ENCODE results near the gene PDE1C.

The PDE1C gene

DNA sequence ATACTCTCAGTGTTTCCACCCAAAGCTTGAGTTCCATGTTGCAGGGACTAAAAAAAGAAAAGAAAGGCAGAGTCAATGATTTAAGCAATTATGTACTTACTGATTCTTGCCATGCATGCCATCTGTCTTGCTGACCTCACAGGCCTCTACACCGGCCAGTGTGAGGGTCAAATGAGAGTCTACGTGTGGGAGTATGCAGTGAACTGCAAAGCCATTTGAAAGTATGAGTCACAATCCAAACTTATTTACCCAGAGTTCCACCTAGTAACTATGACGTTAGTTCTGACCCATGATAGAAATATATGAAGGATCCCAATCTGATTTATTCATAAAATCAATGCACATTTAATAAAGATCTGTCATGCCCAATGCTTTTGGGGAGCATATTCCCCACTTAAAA lies 26.5 kb downstream of the PDE1C start:
- Histone ChIP-seq H3K27me3 (ENCODE audit: control insufficient read depth, insufficient read depth, low read length) (0 out of 2 replicates have a peak, but pooled peaks cover 3% of the 10 kb centered on the region), H3K4me3 (ENCODE audit: low read depth, low read length) (no peak overlapping the region), H3K36me3 (ENCODE audit: control insufficient read depth, insufficient read depth, low read length) (no peaks in the 10 kb centered on the region), H3K27ac (ENCODE audit: low read depth, low read length) (no peak overlapping the region), H3K9ac (ENCODE audit: low read length) (no peak overlapping the region), H3K4me1 (ENCODE audit: control insufficient read depth, insufficient read depth, low read length) (peaks cover 9% of the 10 kb centered on the region; the same call in 1 of the 2 replicates), H3K9me3 (ENCODE audit: control insufficient read depth, insufficient read depth, low read depth, low read length) (no peaks in the 10 kb centered on the region)

DNA sequence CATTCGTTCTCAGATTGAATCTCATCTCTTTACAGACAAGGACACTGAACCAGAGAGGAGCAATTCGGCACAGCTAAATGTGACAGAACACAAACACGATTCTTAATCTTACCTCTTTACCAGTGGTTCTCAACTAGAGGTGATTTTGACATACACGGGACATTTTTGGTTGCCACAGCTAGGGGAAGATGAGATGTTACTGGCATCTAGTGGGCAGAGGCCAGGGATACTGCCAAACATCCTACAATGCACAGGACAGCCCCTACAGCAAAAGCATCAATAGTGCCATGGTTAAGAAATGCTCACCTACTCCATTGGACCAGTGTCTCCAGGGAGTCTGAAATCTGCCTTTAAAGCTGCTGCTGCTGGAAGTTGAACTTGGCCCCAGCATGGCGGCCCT lies 27.3 kb downstream of the PDE1C start:
- H3K27ac ChIP-seq (ENCODE audit: low read depth, low read length) = no peak overlapping the region
- 0 out of 2 replicates have a peak, but pooled peaks cover 3% of the 10 kb centered on the region for H3K27me3 ChIP-seq (ENCODE audit: control insufficient read depth, insufficient read depth, low read length)
- no peaks in the 10 kb centered on the region for H3K9me3 ChIP-seq (ENCODE audit: control insufficient read depth, insufficient read depth, low read depth, low read length)
- no peaks in the 10 kb centered on the region for H3K36me3 ChIP-seq (ENCODE audit: control insufficient read depth, insufficient read depth, low read length)
- H3K9ac ChIP-seq (ENCODE audit: low read length) = no peak overlapping the region
- H3K4me1 ChIP-seq (ENCODE audit: control insufficient read depth, insufficient read depth, low read length) = peaks cover 9% of the 10 kb centered on the region; the same call in 1 of the 2 replicates
- no peak overlapping the region for H3K4me3 ChIP-seq (ENCODE audit: low read depth, low read length)

DNA sequence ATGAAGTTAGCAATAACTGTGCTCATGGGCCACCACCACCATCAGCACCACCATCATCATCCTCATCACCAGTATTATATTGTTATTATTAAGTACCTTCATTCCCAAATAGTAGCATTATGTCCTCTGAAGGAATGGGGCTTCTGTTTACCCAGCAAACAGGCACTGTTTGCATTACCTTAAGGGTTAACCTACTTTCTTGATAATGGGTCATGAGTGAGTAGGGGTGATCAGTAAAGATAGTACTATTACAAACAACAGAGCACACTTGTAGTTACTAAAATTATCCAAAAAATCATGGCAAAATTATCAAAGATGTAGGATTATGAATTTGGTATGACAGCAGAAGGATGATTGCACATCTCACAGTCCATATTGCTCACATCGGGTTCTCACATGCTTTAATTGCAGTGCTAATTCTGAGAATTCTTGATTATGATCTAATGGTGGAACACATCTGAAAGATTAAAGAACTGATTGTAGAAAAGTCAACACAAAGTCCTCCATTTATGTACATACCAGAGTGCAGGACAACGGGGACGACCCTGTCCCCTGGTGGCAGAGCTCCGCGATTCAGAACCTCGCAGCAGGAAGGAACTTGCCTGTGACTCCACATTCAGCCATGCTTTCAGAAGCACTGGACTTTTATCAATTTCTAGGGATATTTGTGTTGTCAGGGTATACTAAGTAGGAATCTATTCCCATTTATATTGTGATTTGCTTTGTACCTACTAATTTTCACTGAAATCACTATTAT lies 31.0 kb downstream of the PDE1C start:
- H3K4me1 ChIP-seq (ENCODE audit: control insufficient read depth, insufficient read depth, low read length) = no peaks in the 10 kb centered on the region; the same call in 1 of the 2 replicates
- H3K36me3 ChIP-seq (ENCODE audit: control insufficient read depth, insufficient read depth, low read length) = no peaks in the 10 kb centered on the region
- H3K27me3 ChIP-seq (ENCODE audit: control insufficient read depth, insufficient read depth, low read length) = 0 out of 2 replicates have a peak, but pooled peaks cover 3% of the 10 kb centered on the region
- no peak overlapping the region for H3K9ac ChIP-seq (ENCODE audit: low read length)
- H3K27ac ChIP-seq (ENCODE audit: low read depth, low read length) = no peak overlapping the region
- H3K9me3 ChIP-seq (ENCODE audit: control insufficient read depth, insufficient read depth, low read depth, low read length) = peaks cover 9% of the 10 kb centered on the region
- H3K4me3 ChIP-seq (ENCODE audit: low read depth, low read length) = no peak overlapping the region

DNA sequence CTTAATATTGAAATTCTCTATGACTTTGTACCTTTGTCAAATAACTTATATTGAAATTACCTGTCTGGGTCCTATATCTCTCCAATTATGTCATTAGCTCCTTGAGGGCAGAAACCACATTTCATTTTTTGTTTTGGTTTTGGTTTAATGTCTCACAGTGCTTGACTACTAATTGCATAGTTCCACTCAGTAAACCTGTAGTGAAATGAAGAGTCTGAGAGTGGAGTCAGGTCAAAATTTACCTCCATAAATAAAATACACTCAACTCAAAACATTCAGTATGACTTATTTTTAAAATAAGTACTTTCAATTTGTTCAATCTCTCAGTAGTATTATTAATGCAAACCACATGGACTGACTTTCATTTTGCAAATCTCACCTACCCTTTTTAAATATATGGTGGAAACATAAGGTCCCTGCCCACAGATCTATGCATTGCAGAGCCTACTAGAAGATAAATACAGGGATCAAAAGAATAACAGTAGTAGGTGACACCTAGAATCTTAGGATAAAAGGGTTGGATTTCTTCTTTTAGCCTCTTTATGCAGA lies 32.5 kb downstream of the PDE1C start:
- Histone ChIP-seq H3K4me1 (ENCODE audit: control insufficient read depth, insufficient read depth, low read length) (no peaks in the 10 kb centered on the region; the same call in 1 of the 2 replicates), H3K9ac (ENCODE audit: low read length) (no peak overlapping the region), H3K36me3 (ENCODE audit: control insufficient read depth, insufficient read depth, low read length) (no peaks in the 10 kb centered on the region), H3K9me3 (ENCODE audit: control insufficient read depth, insufficient read depth, low read depth, low read length) (peaks cover 9% of the 10 kb centered on the region), H3K4me3 (ENCODE audit: low read depth, low read length) (no peak overlapping the region), H3K27ac (ENCODE audit: low read depth, low read length) (no peak overlapping the region), H3K27me3 (ENCODE audit: control insufficient read depth, insufficient read depth, low read length) (0 out of 2 replicates have a peak, but pooled peaks cover 3% of the 10 kb centered on the region)

DNA sequence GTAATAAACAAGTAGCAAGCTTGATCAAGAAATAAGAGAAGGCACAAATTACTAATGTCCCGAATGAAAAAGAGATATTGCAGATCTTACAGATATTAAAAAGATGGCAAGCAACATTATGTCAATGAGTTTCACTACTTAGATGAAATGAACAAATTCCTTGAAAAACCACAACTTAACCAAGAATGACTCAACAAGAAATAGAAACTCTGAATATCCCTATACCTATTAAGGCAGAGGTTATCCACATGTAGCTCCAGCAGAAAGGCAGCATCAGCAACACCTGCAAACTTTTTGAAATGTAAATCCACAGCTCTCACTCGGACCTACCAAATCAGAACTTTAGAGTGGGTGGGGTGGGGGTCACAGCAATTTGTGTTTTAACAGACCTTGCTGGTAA lies 33.6 kb downstream of the PDE1C start:
- H3K27ac ChIP-seq (ENCODE audit: low read depth, low read length) = no peak overlapping the region
- H3K9ac ChIP-seq (ENCODE audit: low read length) = no peak overlapping the region
- peaks cover 9% of the 10 kb centered on the region for H3K9me3 ChIP-seq (ENCODE audit: control insufficient read depth, insufficient read depth, low read depth, low read length)
- H3K27me3 ChIP-seq (ENCODE audit: control insufficient read depth, insufficient read depth, low read length) = 0 out of 2 replicates have a peak, but pooled peaks cover 3% of the 10 kb centered on the region
- H3K4me3 ChIP-seq (ENCODE audit: low read depth, low read length) = no peak overlapping the region
- H3K36me3 ChIP-seq (ENCODE audit: control insufficient read depth, insufficient read depth, low read length) = no peaks in the 10 kb centered on the region
- no peaks in the 10 kb centered on the region; the same call in 1 of the 2 replicates for H3K4me1 ChIP-seq (ENCODE audit: control insufficient read depth, insufficient read depth, low read length)

DNA sequence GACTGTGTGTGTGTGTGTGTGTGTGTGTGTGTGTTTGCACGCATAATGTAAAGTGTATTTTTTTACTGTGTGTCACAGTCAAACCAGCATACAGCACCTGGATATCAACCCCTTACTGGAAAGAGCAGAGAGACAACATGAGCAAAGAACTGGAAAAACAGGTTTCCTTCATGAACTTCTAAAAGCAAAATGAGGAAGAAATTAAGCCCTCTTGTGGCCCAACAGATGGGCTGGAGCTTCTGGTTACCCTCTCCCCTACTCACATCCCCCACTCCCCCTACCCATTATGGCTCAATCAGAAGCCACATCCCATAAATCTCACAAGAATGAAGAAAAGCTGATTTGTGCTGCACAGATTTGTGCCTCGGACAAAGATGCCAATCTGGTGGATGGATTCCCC lies 36.2 kb downstream of the PDE1C start:
- H3K4me1 ChIP-seq (ENCODE audit: control insufficient read depth, insufficient read depth, low read length) = no peaks in the 10 kb centered on the region; the same call in 1 of the 2 replicates
- H3K4me3 ChIP-seq (ENCODE audit: low read depth, low read length) = no peak overlapping the region
- H3K9ac ChIP-seq (ENCODE audit: low read length) = no peak overlapping the region
- H3K9me3 ChIP-seq (ENCODE audit: control insufficient read depth, insufficient read depth, low read depth, low read length) = peaks cover 9% of the 10 kb centered on the region
- no peaks in the 10 kb centered on the region for H3K27me3 ChIP-seq (ENCODE audit: control insufficient read depth, insufficient read depth, low read length)
- H3K36me3 ChIP-seq (ENCODE audit: control insufficient read depth, insufficient read depth, low read length) = no peaks in the 10 kb centered on the region
- H3K27ac ChIP-seq (ENCODE audit: low read depth, low read length) = no peak overlapping the region

DNA sequence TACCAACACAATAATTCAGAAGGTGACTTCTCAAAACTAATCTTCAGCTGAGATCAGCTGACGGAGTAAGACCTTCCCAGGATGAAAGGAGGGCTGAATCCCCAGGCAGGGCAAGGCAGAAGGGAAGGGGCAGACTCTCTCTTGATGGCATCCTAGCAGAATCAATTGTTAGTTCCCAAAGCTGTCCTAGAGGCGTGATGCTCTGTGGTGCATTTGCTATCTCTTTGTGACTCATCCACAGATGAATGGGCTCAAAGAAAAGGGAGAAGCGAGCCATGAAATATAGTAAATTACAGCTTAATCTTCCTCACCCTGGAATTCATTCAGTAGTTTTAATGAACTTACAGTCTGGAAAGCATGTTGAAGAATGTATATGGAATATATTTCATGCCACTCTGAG lies 37.2 kb downstream of the PDE1C start:
- no peaks in the 10 kb centered on the region for H3K27me3 ChIP-seq (ENCODE audit: control insufficient read depth, insufficient read depth, low read length)
- peaks cover 9% of the 10 kb centered on the region for H3K9me3 ChIP-seq (ENCODE audit: control insufficient read depth, insufficient read depth, low read depth, low read length)
- no peak overlapping the region for H3K27ac ChIP-seq (ENCODE audit: low read depth, low read length)
- H3K4me3 ChIP-seq (ENCODE audit: low read depth, low read length) = no peak overlapping the region
- H3K36me3 ChIP-seq (ENCODE audit: control insufficient read depth, insufficient read depth, low read length) = no peaks in the 10 kb centered on the region
- no peak overlapping the region for H3K9ac ChIP-seq (ENCODE audit: low read length)
- no peaks in the 10 kb centered on the region; the same call in 1 of the 2 replicates for H3K4me1 ChIP-seq (ENCODE audit: control insufficient read depth, insufficient read depth, low read length)

DNA sequence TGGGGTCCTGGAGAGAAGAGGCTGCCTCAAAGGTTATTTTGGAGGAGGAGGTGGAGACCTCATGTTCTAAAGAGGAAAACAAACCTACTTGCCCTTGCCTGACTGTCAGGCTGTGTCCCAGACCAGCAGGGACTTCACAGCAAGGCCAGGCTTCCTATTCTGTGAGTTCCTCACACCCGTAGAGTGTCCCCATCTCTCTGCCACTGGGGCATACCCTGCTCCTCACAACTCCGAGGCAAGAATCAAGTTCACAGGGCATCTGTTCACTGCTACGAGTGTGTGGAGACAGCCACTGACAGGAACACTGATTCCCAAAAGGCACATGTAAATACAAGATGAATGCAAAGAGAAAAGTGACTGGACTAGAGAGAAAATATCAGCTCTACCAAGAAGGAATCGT lies 38.0 kb downstream of the PDE1C start:
- no peaks in the 10 kb centered on the region for H3K36me3 ChIP-seq (ENCODE audit: control insufficient read depth, insufficient read depth, low read length)
- no peak overlapping the region for H3K4me3 ChIP-seq (ENCODE audit: low read depth, low read length)
- no peak overlapping the region for H3K9ac ChIP-seq (ENCODE audit: low read length)
- H3K4me1 ChIP-seq (ENCODE audit: control insufficient read depth, insufficient read depth, low read length) = no peaks in the 10 kb centered on the region; the same call in 1 of the 2 replicates
- no peaks in the 10 kb centered on the region for H3K27me3 ChIP-seq (ENCODE audit: control insufficient read depth, insufficient read depth, low read length)
- peaks cover 9% of the 10 kb centered on the region for H3K9me3 ChIP-seq (ENCODE audit: control insufficient read depth, insufficient read depth, low read depth, low read length)
- no peak overlapping the region for H3K27ac ChIP-seq (ENCODE audit: low read depth, low read length)

DNA sequence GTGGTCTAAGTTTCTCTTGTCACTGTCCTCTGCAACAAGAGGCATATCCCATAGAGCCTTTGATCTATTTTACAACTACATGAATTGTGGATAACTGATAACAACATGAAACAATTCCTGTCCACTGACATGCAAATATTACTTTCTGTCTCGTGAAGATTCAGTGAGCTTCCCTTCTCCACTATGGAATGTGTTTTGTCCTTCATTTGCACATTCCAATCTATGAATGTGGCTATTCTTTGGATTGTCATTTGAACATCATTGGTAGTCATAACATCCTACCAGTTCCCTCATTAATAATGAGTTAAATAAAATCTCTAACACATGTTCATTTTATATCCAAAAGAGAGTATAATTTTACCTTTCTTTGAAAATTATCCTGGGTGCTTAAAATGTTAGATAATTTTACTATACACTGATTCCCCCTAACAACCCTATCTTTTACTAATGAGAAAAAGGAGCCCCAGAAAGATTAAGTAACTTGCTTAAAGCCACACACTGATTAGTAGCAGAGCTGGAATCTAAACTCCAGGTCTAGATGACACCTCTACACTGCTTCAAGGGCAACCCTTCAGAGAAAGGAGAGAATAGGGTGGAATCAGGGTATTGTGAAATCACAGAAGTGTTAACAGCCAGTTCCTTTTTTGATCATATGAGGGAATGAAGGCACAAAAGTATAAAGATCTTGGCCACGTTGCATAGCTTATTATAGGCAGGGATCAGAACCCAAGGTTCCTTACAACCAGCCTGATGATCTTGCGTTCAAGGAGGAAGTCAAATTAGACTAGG lies 39.1 kb downstream of the PDE1C start:
- H3K27ac ChIP-seq (ENCODE audit: low read depth, low read length) = no peak overlapping the region

DNA sequence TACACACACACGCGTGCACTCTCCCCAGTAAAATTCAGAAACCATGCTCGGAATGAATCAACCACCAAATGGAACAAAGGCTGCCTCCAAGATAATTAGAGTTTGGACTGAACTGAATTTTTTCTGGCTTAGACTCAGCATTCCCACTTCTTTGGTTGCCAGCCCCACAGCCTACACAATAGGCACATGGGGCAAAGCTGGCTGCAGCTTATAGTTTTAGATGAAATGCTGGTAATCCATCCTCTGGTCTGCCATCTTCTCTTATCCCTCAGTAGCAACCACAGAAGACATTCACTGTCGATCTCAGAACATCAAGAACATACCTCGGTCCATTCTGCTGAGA lies 44.2 kb downstream of the PDE1C start:
- H3K4me3 ChIP-seq (ENCODE audit: low read depth, low read length) = no peak overlapping the region
- no peak overlapping the region for H3K27ac ChIP-seq (ENCODE audit: low read depth, low read length)
- no peaks in the 10 kb centered on the region for H3K36me3 ChIP-seq (ENCODE audit: control insufficient read depth, insufficient read depth, low read length)
- H3K9me3 ChIP-seq (ENCODE audit: control insufficient read depth, insufficient read depth, low read depth, low read length) = no peaks in the 10 kb centered on the region
- H3K9ac ChIP-seq (ENCODE audit: low read length) = no peak overlapping the region
- no peaks in the 10 kb centered on the region for H3K4me1 ChIP-seq (ENCODE audit: control insufficient read depth, insufficient read depth, low read length)
- no peaks in the 10 kb centered on the region for H3K27me3 ChIP-seq (ENCODE audit: control insufficient read depth, insufficient read depth, low read length)

More for the DNA sequence above, 39.1 kb downstream of the PDE1C start:
- Histone ChIP-seq H3K9ac (ENCODE audit: low read length) (no peak overlapping the region), H3K9me3 (ENCODE audit: control insufficient read depth, insufficient read depth, low read depth, low read length) (peaks cover 9% of the 10 kb centered on the region), H3K4me1 (ENCODE audit: control insufficient read depth, insufficient read depth, low read length) (no peaks in the 10 kb centered on the region; the same call in 1 of the 2 replicates), H3K36me3 (ENCODE audit: control insufficient read depth, insufficient read depth, low read length) (no peaks in the 10 kb centered on the region), H3K4me3 (ENCODE audit: low read depth, low read length) (no peak overlapping the region), H3K27me3 (ENCODE audit: control insufficient read depth, insufficient read depth, low read length) (no peaks in the 10 kb centered on the region)

Data from HUES6 (cell line).